Mesenteric fat pad (tissue), 1 donor: ENCODE data around the gene PLCB2. TPM values are rescaled to one million over a fixed set of nuclear protein-coding genes. Genes with fewer than 3 reads are reported as not detected.

Source experiments
- DNase-seq: peaks from one replicate; pipeline ENCODE4 v3.0.0-alpha.2; 2020; ENCODE audit warnings: low spot score
- total RNA-seq: library from RNA; stranded (reverse); fragmentation: NEBNext Ultra II Directional; extraction: Animal tissue kit (Norgen Biotek cat#: 25700); gene quantifications from one replicate; pipeline ENCODE4 v1.2.1, GENCODE V29; 2021
- donor health status: DM: yes; HTN: yes; CAD: no.

Gene PLCB2
- total RNA-seq, 1 donor from 2014 or later: 31.9 TPM

GRCh38 chr15:40325700-40326099 is 18.0 kb upstream of the PLCB2 start:
- DNase-seq: no peak

- DNase-seq: no peak
These were observed 17.5 kb upstream of the PLCB2 start for GRCh38 chr15:40325188-40325587.

- DNase-seq: peak; percentile 90
These were observed 16.5 kb upstream of the PLCB2 start for GRCh38 chr15:40323953-40324937.

GRCh38 chr15:40323239-40323952 is 15.7 kb upstream of the PLCB2 start, which contains the start of gene INAFM2:
Gene INAFM2, plus strand, starts transcription at chr15:40323692. Its CDS starts 364 bp downstream, at chr15:40324056.
- peak; percentile 96 for DNase-seq

GRCh38 chr15:40322531-40323238 is 14.9 kb upstream of the PLCB2 start:
- peak; percentile 82 for DNase-seq

GRCh38 chr15:40320931-40321371 is 13.2 kb upstream of the PLCB2 start:
- peak; percentile 9 for DNase-seq

GRCh38 chr15:40320409-40320808 is 12.7 kb upstream of the PLCB2 start:
- DNase-seq: peak; percentile 37

- no peak for DNase-seq
These were observed 9.8 kb upstream of the PLCB2 start for GRCh38 chr15:40317580-40317979.

- no peak for DNase-seq
These were observed 9.2 kb upstream of the PLCB2 start for GRCh38 chr15:40316931-40317330.

GRCh38 chr15:40314723-40315276 is 7.1 kb upstream of the PLCB2 start:
- no peak for DNase-seq

GRCh38 chr15:40313531-40314398 is 6.0 kb upstream of the PLCB2 start:
- no peak for DNase-seq

- DNase-seq: no peak
These were observed 4.8 kb upstream of the PLCB2 start for GRCh38 chr15:40312370-40313158.

- DNase-seq: no peak
These were observed 3.3 kb upstream of the PLCB2 start for GRCh38 chr15:40310993-40311392.

- DNase-seq: no peak
These were observed 2.5 kb upstream of the PLCB2 start for GRCh38 chr15:40310001-40310959.

GRCh38 chr15:40309344-40309862 is 1.7 kb upstream of the PLCB2 start:
- DNase-seq: no peak

- DNase-seq: no peak
These were observed 827 bp downstream of the PLCB2 start for GRCh38 chr15:40306908-40307307.

GRCh38 chr15:40306371-40306770 is 1.4 kb downstream of the PLCB2 start:
- DNase-seq: no peak

GRCh38 chr15:40305281-40305680 is 2.5 kb downstream of the PLCB2 start:
- no peak for DNase-seq
